ENCODE results near the gene CCDC24. TPM values are rescaled to one million over a fixed set of nuclear protein-coding genes. Genes with fewer than 3 reads are reported as not detected.

CCDC24 gene
- total RNA-seq = 1 to 10 TPM; 1.8 to 2.2 TPM

DNA sequence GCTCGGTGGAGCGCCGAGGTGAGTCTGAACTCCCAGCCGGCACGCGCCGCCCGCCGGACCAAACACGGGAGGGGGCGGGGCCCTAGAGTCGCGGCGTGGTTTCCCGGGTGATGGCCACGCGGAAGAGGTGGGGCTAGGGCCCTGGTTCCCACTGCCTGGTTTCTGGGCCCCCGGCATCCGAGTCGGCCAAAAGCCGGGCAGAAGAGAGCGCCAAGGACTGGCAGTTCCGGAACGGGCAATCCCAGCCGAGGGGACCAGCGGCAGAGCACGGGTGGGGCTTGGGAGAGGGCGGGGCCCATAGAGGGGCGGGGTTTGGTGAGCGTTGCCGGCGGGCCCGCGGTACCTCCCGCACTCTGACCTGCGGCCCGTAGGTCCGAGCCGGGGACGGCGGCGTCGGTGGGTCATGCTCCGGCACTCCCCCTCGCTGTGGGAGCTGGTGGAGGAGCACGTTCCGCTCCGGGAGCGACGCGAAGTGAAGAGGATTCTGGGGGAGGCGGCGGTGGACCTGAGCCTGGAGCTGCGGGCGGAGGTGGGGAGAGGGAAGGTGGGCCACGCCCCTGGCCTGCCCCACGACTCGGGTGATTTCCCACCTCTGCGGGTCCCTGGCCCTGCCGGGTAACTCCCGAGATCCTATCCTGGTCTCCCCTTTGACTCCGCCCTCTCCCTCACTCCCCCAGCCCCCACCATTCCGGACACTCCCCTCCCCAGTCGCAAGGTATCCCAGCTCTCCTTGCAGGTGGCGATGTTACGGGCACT lies at the start of gene CCDC24:
Gene CCDC24 (plus strand): TSS at position 124 of the 756 bp plus-strand sequence. CDS start 280 bp downstream, at position 404.
- Mint-ChIP-seq H3K27ac (peak within 1 kb of the TSS; percentile 64), H3K27me3 (no peaks in the 10 kb centered on the region), H3K4me3 (peak within 1 kb of the TSS; percentile 90), H3K9me3 (no peaks in the 10 kb centered on the region), H3K4me1 (peaks cover 24% of the 10 kb centered on the region), H3K36me3 (ENCODE audit: low read depth) (no peaks in the 10 kb centered on the region)
- peak; percentile 78 for DNase-seq
- POLR2A ChIA-PET = interaction anchor here (1.8 to 3.5 kb wide), 2 partner anchors 16 kb away, joined by 15 to 19 read pairs; partner anchors contain the start of gene ATP6V0B
- CTCF ChIA-PET = interaction anchor here (1.0 to 2.9 kb wide), 6 partner anchors 13 to 228 kb away, joined by 3 to 12 read pairs (median 8); partner anchors contain the start of gene ATP6V0B

DNA sequence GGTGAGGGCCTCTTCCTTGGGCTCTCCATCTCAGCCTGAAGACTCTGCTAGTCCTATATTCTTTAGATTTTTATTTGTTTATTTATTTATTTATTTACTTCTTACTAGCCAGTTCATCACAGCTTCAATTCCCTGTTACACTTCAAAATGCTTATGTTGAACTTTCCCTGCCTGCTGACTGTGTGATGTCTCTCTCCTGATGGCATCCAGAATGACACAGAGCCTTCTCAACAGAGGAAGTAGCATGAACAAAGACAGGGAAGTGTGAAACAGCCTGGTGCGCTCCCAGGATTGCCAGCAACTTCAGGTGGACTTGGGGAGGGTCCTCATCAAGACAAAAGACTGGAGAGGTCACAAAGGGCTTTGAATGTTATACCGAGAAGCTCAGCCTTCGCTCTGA lies 49.0 kb upstream of the CCDC24 start:
- H3K27ac Mint-ChIP-seq = no peak overlapping the region
- peaks cover 6% of the 10 kb centered on the region for H3K36me3 Mint-ChIP-seq (ENCODE audit: low read depth)
- no peak overlapping the region for H3K4me3 Mint-ChIP-seq
- ChIA-PET CTCF (interaction anchor here (1.0 to 5.6 kb wide), 3 partner anchors 7 to 179 kb away, joined by 3 to 102 read pairs (median 9); partner anchors contain the start of gene ARTN), POLR2A (no interaction called here)
- peaks cover 24% of the 10 kb centered on the region for H3K4me1 Mint-ChIP-seq
- DNase-seq = no peak
- no peaks in the 10 kb centered on the region for H3K9me3 Mint-ChIP-seq
- no peaks in the 10 kb centered on the region for H3K27me3 Mint-ChIP-seq

DNA sequence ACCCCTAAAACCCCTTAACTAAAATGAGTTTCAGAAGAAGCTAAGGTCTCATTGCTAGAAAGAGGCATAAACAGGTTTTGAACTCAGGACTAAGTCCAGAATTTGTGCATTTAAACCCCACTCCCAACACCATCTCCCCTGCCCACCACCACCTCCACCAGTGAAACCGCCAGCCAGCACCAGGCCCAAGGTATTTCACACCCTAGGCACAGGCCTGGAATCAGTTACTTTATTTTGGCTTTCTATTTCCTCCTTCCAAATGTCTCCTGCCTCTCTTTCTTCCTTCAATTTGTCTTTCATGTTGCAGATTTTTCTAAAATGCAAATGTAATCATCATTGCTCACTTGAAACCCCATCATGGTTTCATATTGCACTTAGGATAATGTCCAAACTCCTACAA lies 46.5 kb upstream of the CCDC24 start:
- peak overlapping the region; percentile 89 for H3K4me3 Mint-ChIP-seq
- H3K9me3 Mint-ChIP-seq = no peaks in the 10 kb centered on the region
- ChIA-PET CTCF (interaction anchor here (1.4 to 5.6 kb wide), 4 partner anchors 10 to 291 kb away, joined by 3 to 102 read pairs (median 18); partner anchors contain the start of gene ARTN), POLR2A (interaction anchor here (3.1 kb wide), 1 partner anchor 26 kb away, joined by 20 read pairs; the partner anchor contains the start of gene DPH2)
- H3K36me3 Mint-ChIP-seq (ENCODE audit: low read depth) = peaks cover 6% of the 10 kb centered on the region
- H3K27ac Mint-ChIP-seq = no peak overlapping the region
- no peak for DNase-seq
- H3K27me3 Mint-ChIP-seq = no peaks in the 10 kb centered on the region
- peaks cover 39% of the 10 kb centered on the region for H3K4me1 Mint-ChIP-seq

DNA sequence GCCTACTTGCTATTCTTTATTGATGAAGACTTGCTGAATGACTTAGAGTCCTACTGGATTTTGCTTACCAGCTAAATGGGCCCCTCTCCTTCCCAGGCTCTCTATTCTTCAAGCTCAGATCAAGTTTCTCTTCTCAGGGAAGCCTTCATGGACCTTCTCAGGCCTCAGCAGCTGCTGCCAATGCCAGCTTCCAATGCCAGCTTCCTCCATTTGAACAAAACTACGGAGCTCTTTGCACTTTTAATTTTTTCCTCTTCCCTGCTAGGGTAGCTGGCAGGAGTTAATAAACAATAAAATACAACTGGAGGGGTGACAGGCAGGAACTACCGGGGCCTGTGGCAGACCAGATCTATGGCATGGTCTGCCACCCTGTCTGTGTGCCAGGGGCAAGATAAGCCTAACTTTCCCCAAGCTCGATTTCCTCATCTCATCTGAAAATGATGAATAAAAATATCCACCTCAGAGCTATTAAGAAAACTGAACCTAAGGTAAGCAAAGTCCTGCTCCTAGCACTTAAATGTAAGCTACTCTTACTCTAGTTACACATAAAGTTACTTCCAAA lies 45.6 kb upstream of the CCDC24 start:
- DNase-seq = no peak
- Mint-ChIP-seq H3K4me1 (peaks cover 44% of the 10 kb centered on the region), H3K27ac (peak overlapping the region; percentile 88), H3K27me3 (no peaks in the 10 kb centered on the region), H3K4me3 (peak overlapping the region; percentile 89), H3K9me3 (no peaks in the 10 kb centered on the region), H3K36me3 (ENCODE audit: low read depth) (peaks cover 13% of the 10 kb centered on the region)
- ChIA-PET POLR2A (interaction anchor here (0.9 to 3.1 kb wide), 6 partner anchors 11 to 1576 kb away, joined by 3 to 25 read pairs (median 10); partner anchors contain the start of genes ATP6V0B, CDC20, DPH2 and KDM4A), CTCF (interaction anchor here (0.9 to 5.6 kb wide), 16 partner anchors 11 to 391 kb away, joined by 3 to 102 read pairs (median 4); partner anchors contain the start of genes ARTN, ATP6V0B, DPH2 and KDM4A)

DNA sequence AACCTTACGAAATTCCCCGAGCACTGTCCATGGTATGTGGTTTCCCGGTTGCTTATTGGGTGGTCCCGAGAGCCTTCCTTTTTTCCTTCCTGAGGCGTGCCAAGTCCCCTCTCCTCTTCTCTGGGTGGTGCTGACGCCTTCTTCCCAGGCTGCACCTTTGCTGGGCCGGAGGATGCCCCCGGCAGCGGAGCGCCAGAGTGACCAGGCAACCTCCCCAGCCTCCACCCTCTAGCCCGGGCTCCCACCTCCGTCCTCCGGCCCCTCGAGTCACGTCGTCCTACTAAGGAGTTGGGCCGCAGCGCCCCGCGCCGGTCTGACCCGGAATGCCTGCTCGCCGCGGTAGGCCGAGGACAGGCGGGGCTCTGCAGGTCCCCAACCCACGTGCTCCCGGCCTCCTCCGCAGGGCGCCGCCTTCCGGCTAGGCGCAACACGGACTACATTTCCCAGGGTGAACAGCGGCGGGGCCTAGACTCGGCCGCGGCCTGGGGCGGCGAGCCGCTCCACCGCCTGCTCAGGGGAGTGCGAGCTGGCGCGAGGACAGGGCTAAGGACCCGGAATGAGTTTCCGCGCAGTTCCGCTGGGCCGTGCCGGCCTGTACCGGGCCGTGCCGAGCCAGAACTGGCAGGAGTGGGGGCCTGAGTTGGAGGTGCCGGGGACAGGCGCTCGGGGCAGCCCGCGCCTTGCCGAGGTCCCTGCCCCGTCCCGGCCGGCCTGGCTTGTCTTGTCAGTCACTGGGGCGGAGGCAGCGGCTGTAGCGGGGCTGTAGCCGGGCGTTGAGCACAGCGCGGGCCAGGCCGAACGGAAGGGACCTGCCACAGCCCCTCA lies 45.0 kb upstream of the CCDC24 start, which contains the start of gene IPO13:
Gene IPO13 (plus strand): TSS at position 715 of the 825 bp plus-strand sequence. CDS start 651 bp downstream, outside the sequence.
- Mint-ChIP-seq H3K9me3 (no peaks in the 10 kb centered on the region), H3K4me3 (peak within 1 kb of the TSS; percentile 89), H3K27me3 (no peaks in the 10 kb centered on the region), H3K4me1 (peaks cover 44% of the 10 kb centered on the region), H3K27ac (peak within 1 kb of the TSS; percentile 88), H3K36me3 (ENCODE audit: low read depth) (peaks cover 13% of the 10 kb centered on the region)
- ChIA-PET CTCF (interaction anchor here (0.8 to 5.6 kb wide), 19 partner anchors 11 to 392 kb away, joined by 3 to 102 read pairs (median 4); partner anchors contain the start of genes ARTN, ATP6V0B, DPH2 and KDM4A), POLR2A (interaction anchor here (0.9 to 3.1 kb wide), 15 partner anchors 9 to 1575 kb away, joined by 3 to 25 read pairs (median 6); partner anchors contain the start of genes ATP6V0B, CDC20, DPH2 and ELOVL1)
- DNase-seq = peak; percentile 96

DNA sequence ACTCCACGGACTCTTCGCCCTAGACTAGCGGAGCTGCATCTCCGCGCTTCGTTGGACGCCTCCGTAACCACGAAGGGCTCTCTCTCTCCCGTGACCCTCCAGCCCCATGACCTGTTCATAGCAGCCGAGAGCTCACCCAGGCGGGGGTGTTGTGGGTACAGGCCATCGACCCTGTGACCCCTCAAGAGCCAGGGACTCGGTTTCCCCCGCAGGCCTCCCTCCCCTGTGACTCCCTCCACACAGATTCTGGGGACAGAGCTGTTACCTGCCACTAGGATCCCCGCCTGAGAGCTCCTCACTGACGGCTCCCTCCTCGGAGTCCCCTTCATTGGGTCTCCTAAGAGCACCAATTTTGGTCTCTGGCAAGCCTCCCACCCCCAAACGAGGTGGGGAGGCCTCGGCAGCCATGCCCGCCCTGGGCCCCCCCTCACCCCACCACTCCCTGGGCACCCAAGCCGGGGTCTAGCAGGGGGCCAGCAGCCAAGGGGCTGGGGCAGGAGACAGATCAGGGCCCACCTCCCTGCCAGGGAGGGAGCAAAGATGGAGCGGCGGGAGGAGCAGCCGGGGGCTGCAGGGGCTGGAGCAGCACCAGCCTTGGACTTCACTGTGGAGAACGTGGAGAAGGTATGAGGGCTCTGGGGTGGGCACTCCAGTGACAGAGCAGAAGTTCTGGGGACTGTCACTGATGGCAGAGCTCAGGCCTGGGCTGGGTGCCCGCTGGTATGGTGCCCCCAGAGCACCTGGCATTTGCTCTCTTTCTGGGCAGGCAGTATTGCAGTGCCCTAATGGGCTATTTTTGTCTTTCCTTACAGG lies 44.1 kb upstream of the CCDC24 start:
- Mint-ChIP-seq H3K27ac (peak overlapping the region; percentile 88), H3K4me3 (peak overlapping the region; percentile 89), H3K4me1 (peaks cover 44% of the 10 kb centered on the region), H3K36me3 (ENCODE audit: low read depth) (peaks cover 13% of the 10 kb centered on the region), H3K9me3 (no peaks in the 10 kb centered on the region), H3K27me3 (no peaks in the 10 kb centered on the region)
- ChIA-PET CTCF (interaction anchor here (0.8 to 5.6 kb wide), 8 partner anchors 12 to 297 kb away, joined by 3 to 102 read pairs (median 5); partner anchors contain the start of genes ARTN, ATP6V0B and KDM4A), POLR2A (interaction anchor here (0.9 to 3.1 kb wide), 14 partner anchors 8 to 684 kb away, joined by 3 to 25 read pairs (median 5); partner anchors contain the start of genes ATP6V0B, CDC20, DPH2 and ELOVL1)
- DNase-seq = peak; percentile 35

DNA sequence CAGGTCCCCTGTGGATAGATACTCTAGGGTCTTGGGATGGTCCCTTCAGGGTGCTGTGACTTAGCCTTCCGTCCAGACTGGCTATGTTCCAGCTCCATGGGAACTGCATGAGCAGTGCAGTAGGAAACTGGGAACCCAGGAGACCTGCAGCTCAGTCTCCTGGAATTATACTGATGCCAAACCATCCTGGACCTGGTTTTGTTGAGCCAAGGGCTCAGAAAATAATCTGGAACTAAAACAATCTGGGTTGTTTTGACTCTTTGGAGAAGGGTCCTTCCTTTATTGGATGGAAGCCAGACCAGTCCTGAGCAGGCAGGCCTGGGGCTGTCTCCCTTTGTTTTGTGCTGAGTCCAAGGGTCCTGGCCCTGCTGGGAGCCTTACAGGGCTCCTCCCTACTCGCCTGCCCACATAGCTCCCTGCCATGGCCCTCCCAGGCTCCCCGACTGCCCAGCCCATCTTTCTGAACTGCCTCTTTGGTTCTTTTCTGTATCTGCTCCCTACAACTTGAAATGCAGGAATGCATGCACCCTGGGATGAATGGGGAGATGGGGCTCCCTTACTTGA lies 43.4 kb upstream of the CCDC24 start:
- ChIA-PET CTCF (interaction anchor here (1.1 to 5.6 kb wide), 4 partner anchors 13 to 185 kb away, joined by 3 to 102 read pairs (median 18); partner anchors contain the start of gene ARTN), POLR2A (interaction anchor here (1.1 to 3.1 kb wide), 5 partner anchors 8 to 684 kb away, joined by 4 to 20 read pairs (median 11); partner anchors contain the start of genes ATP6V0B and DPH2)
- Mint-ChIP-seq H3K36me3 (ENCODE audit: low read depth) (peaks cover 12% of the 10 kb centered on the region), H3K9me3 (no peaks in the 10 kb centered on the region), H3K27me3 (no peaks in the 10 kb centered on the region), H3K4me3 (peak overlapping the region; percentile 89), H3K27ac (peak overlapping the region; percentile 47), H3K4me1 (peaks cover 42% of the 10 kb centered on the region)
- no peak for DNase-seq

DNA sequence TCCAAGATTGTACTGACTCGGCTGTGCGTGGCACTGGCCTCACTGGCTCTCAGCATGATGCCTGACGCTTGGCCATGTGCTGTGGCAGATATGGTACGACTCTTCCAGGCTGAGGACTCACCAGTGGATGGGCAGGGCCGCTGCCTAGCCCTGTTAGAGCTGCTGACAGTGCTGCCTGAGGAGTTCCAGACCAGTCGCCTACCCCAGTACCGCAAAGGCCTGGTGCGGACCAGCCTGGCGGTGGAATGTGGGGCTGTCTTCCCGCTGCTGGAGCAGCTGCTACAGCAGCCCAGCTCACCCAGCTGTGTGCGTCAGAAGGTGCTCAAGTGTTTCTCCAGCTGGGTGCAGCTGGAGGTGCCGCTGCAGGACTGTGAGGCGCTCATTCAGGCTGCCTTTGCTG lies 41.7 kb upstream of the CCDC24 start:
- no peak overlapping the region for H3K4me3 Mint-ChIP-seq
- peaks cover 10% of the 10 kb centered on the region for H3K36me3 Mint-ChIP-seq (ENCODE audit: low read depth)
- DNase-seq = no peak
- H3K27me3 Mint-ChIP-seq = no peaks in the 10 kb centered on the region
- POLR2A ChIA-PET = interaction anchor here (1.1 to 1.3 kb wide), 2 partner anchors 21 to 28 kb away, joined by 3 to 6 read pairs; partner anchors contain the start of gene DPH2
- no peaks in the 10 kb centered on the region for H3K9me3 Mint-ChIP-seq
- H3K27ac Mint-ChIP-seq = no peak overlapping the region
- peaks cover 35% of the 10 kb centered on the region for H3K4me1 Mint-ChIP-seq
- CTCF ChIA-PET = interaction anchor here (2.5 kb wide), 1 partner anchor 15 kb away, joined by 14 read pairs; no protein-coding TSS in a partner anchor

DNA sequence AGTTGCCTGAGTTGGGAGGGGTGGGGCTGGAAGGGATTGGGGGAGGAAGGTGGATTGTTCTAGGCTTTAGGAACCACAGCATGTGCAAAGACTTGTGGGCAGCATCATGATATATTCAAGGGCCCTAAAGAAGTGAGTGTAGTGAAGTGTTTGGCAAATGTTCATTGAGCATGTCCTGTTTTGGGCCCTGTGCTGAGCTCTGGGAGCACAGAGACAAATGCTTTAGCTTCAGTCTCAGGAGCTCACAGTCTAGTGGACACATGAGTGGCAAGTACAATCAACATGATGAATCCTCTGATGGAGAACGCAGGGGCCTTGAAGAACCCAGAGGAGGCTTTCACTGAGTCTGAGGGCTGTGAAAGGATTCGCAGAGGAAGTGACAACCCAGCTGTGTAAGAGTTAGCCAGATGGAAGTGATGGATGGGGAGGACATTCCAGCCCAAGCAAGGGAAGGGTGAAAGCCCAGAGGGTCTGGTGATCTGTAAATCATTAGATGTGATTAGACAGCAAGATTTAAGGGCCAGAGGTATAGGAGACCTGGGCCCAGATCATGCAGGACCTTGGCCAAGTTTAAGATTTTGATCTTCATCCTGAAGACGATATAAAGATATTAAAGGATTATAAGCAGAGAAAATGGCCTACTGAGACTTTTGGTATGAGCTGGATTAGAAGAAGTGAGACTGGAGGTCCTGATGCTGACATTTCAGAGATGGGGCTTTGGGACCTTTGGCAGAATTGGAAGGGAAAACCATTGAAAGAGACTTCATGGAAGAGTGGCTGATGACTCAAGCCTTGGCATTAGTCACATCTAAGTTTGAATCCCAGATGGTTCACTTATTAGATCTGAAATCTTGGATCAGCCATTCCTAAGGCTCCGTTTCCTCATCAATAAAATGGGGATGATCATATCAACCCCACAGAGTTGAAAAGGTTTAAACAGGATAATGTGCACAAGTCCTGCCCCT lies 40.1 kb upstream of the CCDC24 start:
- Mint-ChIP-seq H3K4me3 (no peak overlapping the region), H3K36me3 (ENCODE audit: low read depth) (peaks cover 7% of the 10 kb centered on the region), H3K9me3 (no peaks in the 10 kb centered on the region), H3K27ac (no peak overlapping the region), H3K27me3 (no peaks in the 10 kb centered on the region), H3K4me1 (peaks cover 21% of the 10 kb centered on the region)
- POLR2A ChIA-PET = interaction anchor here (0.8 to 1.1 kb wide), 2 partner anchors 27 to 244 kb away, joined by 3 read pairs; partner anchors contain the start of gene ST3GAL3
- CTCF ChIA-PET = interaction anchor here (0.9 kb wide), 2 partner anchors 187 to 188 kb away, joined by 3 read pairs; no protein-coding TSS in a partner anchor
- no peak for DNase-seq

DNA sequence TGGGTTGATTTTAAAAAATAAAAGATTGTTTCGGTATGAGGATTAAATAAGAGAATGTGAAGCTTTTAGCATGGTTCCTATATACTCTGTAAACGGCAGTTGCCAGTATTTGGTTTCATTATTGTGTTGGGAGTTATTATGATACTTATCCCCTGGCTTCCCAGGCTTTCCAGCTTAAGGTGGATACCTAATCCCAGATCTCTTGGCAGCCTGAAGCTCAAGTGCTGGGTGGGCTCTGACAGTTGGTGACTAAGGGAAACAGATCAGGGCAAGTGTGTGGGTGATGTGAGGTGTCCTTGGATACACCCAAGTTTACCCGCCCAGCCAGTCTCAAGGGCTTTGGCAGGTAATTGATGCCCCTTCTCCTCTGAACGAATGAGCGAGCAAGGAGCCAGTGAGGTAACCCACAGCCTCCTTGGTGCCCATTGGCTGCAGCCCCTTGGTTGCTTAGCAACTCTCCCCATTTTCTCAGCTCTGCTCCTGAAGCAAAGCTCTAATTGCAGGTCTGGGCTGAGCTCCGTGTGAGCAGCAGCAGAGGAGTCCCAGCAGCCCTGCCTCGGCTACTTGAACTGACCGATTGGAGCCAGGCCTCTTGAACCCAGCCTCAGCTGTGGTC lies 38.6 kb upstream of the CCDC24 start:
- no peak for DNase-seq
- peaks cover 16% of the 10 kb centered on the region for H3K4me1 Mint-ChIP-seq
- no peak overlapping the region for H3K4me3 Mint-ChIP-seq
- H3K36me3 Mint-ChIP-seq (ENCODE audit: low read depth) = peaks cover 11% of the 10 kb centered on the region
- POLR2A ChIA-PET = no interaction called here
- no peak overlapping the region for H3K27ac Mint-ChIP-seq
- H3K27me3 Mint-ChIP-seq = no peaks in the 10 kb centered on the region
- H3K9me3 Mint-ChIP-seq = no peaks in the 10 kb centered on the region
- CTCF ChIA-PET = no interaction called here
